Measurements from ENCODE around the gene KDM4B. TPM values are rescaled to one million over a fixed set of nuclear protein-coding genes. Genes with fewer than 3 reads are reported as not detected.

The KDM4B gene
- total and polyA plus RNA-seq, 2 of the 8 experiments (the other 6 are each of a cell fraction or from before 2014, with no cell fraction given), result 12.0 to 31.9 TPM

DNA sequence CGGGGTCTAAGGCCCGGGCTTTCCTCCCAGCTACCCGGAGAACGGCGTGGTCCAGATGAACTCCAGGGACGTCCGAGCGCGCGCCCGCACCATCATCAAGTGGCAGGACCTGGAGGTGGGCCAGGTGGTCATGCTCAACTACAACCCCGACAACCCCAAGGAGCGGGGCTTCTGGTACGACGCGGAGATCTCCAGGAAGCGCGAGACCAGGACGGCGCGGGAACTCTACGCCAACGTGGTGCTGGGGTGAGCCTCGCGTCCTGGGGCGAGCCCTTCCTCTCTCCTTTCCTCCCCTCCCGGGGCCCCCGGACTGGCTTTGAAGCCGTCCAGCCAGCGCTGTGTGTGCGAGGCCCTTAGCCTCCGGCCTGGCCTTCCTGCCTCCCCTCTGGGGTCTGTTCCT, 36.2 kb upstream of the KDM4B start (continued):
- TF ChIP-seq TCF12 (IDR thresholded peaks at IDR 0.05; ENCODE audit: low read depth, low read length) (no peak), RAD21 (IDR thresholded peaks at IDR 0.05 in 1 of 2, conservative IDR thresholded peaks at IDR 0.05 in 1 of 2; ENCODE audit: low read depth in 2 of 2, low read length in 2 of 2) (no peak), RFX5 (IDR thresholded peaks at IDR 0.05; ENCODE audit: borderline replicate concordance, low read depth, low read length) (no peak), EP300 (IDR thresholded peaks at IDR 0.05; ENCODE audit: borderline replicate concordance in 1 of 2, low read depth in 2 of 2, low read length in 2 of 2) (no peak), RXRA (IDR thresholded peaks at IDR 0.05; ENCODE audit: insufficient read depth, low read depth, low read length) (no peak)
